HUES48 (cell line): Measurements from ENCODE around the gene GAK.
"Not testable (repeated sequence)": the region's sequence is repeated elsewhere in the genome, so short reads cannot be mapped to it uniquely, and the experiment has no call there.

Experiments
- H3K27ac ChIP-seq: one replicate; pipeline ENCODE4 v1.7.0; 2013; ENCODE audit warnings: low read depth, low read length, inconsistent platforms
- H3K27me3 ChIP-seq: 2 replicates; pipeline ENCODE4 v1.6.1; 2013; ENCODE audit warnings: mild to moderate bottlenecking, low read length; ENCODE audit not compliant: control insufficient read depth, insufficient read depth
- H3K36me3 ChIP-seq: 2 replicates; pipeline ENCODE4 v1.6.1; 2013; ENCODE audit warnings: low read length; ENCODE audit not compliant: control insufficient read depth, insufficient read depth
- H3K4me1 ChIP-seq: 2 replicates; pipeline ENCODE4 v1.6.1; 2013; ENCODE audit warnings: mild to moderate bottlenecking, low read length; ENCODE audit not compliant: control insufficient read depth, insufficient read depth
- H3K4me3 ChIP-seq: 2 replicates; pipeline ENCODE4 v1.5.1; 2013; ENCODE audit warnings: mild to moderate bottlenecking, low read depth, low read length
- H3K9ac ChIP-seq: 2 replicates; pipeline ENCODE4 v1.6.1; 2013; ENCODE audit warnings: mild to moderate bottlenecking, low read depth, low read length, moderate library complexity
- H3K9me3 ChIP-seq: 2 replicates; pipeline ENCODE4 v1.6.1; 2013; ENCODE audit warnings: low read length; ENCODE audit not compliant: control insufficient read depth, insufficient read depth

Gene GAK

GRCh38 chr4:930827-931193 is 1.3 kb downstream of the GAK start:
- no peaks in the 10 kb centered on the region for H3K9me3 ChIP-seq
- no peak overlapping the region for H3K9ac ChIP-seq
- H3K27ac ChIP-seq = no peak overlapping the region

GRCh38 chr4:930028-930551 is 2.0 kb downstream of the GAK start:
- Histone ChIP-seq H3K4me3 (no peak overlapping the region), H3K27ac (no peak overlapping the region), H3K9ac (no peak overlapping the region), H3K4me1 (peaks cover 5% of the 10 kb centered on the region), H3K9me3 (no peaks in the 10 kb centered on the region), H3K27me3 (no peaks in the 10 kb centered on the region), H3K36me3 (no peaks in the 10 kb centered on the region)

More at GRCh38 chr4:930827-931193, 1.3 kb downstream of the GAK start:
- Histone ChIP-seq H3K27me3 (no peaks in the 10 kb centered on the region), H3K36me3 (no peaks in the 10 kb centered on the region), H3K4me3 (peak overlapping the region; percentile 81), H3K4me1 (peaks cover 5% of the 10 kb centered on the region)

- H3K36me3 ChIP-seq = no peaks in the 10 kb centered on the region
- peaks cover 5% of the 10 kb centered on the region for H3K4me1 ChIP-seq
- H3K27ac ChIP-seq = no peak overlapping the region
- H3K27me3 ChIP-seq = no peaks in the 10 kb centered on the region
- no peak overlapping the region for H3K4me3 ChIP-seq
- no peak overlapping the region for H3K9ac ChIP-seq
- H3K9me3 ChIP-seq = no peaks in the 10 kb centered on the region
Observed at GRCh38 chr4:929096-929765, 2.9 kb downstream of the GAK start.

GRCh38 chr4:927566-927965 is 4.5 kb downstream of the GAK start:
- not testable (repeated sequence) for H3K4me1 ChIP-seq, H3K9me3 ChIP-seq, H3K36me3 ChIP-seq, H3K4me3 ChIP-seq, H3K27ac ChIP-seq, H3K27me3 ChIP-seq, H3K9ac ChIP-seq

GRCh38 chr4:926538-926937 is 5.6 kb downstream of the GAK start:
- Histone ChIP-seq H3K36me3 (0 out of 2 replicates have a peak, but pooled peaks cover 3% of the 10 kb centered on the region), H3K27me3 (no peaks in the 10 kb centered on the region), H3K4me3 (no peak overlapping the region), H3K9me3 (no peaks in the 10 kb centered on the region), H3K27ac (no peak overlapping the region), H3K9ac (no peak overlapping the region), H3K4me1 (peaks cover 5% of the 10 kb centered on the region)

GRCh38 chr4:925771-926500 is 6.2 kb downstream of the GAK start:
- H3K4me1 ChIP-seq = peaks cover 2% of the 10 kb centered on the region
- no peaks in the 10 kb centered on the region for H3K27me3 ChIP-seq
- no peak overlapping the region for H3K27ac ChIP-seq
- no peak overlapping the region for H3K4me3 ChIP-seq
- no peak overlapping the region for H3K9ac ChIP-seq
- H3K9me3 ChIP-seq = no peaks in the 10 kb centered on the region
- 0 out of 2 replicates have a peak, but pooled peaks cover 3% of the 10 kb centered on the region for H3K36me3 ChIP-seq

- no peaks in the 10 kb centered on the region for H3K27me3 ChIP-seq
- no peak overlapping the region for H3K4me3 ChIP-seq
- no peaks in the 10 kb centered on the region for H3K4me1 ChIP-seq
- H3K36me3 ChIP-seq = 0 out of 2 replicates have a peak, but pooled peaks cover 3% of the 10 kb centered on the region
- no peak overlapping the region for H3K9ac ChIP-seq
- H3K9me3 ChIP-seq = no peaks in the 10 kb centered on the region
- H3K27ac ChIP-seq = no peak overlapping the region
Observed at GRCh38 chr4:925171-925570, 6.9 kb downstream of the GAK start.

GRCh38 chr4:924107-925096 is 7.7 kb downstream of the GAK start:
- Histone ChIP-seq H3K27me3 (no peaks in the 10 kb centered on the region), H3K36me3 (0 out of 2 replicates have a peak, but pooled peaks cover 3% of the 10 kb centered on the region), H3K9me3 (no peaks in the 10 kb centered on the region), H3K4me1 (no peaks in the 10 kb centered on the region), H3K9ac (no peak overlapping the region), H3K4me3 (no peak overlapping the region), H3K27ac (no peak overlapping the region)

- Histone ChIP-seq H3K36me3 (0 out of 2 replicates have a peak, but pooled peaks cover 3% of the 10 kb centered on the region), H3K9me3 (no peaks in the 10 kb centered on the region), H3K4me3 (no peak overlapping the region), H3K27me3 (no peaks in the 10 kb centered on the region), H3K4me1 (no peaks in the 10 kb centered on the region), H3K9ac (no peak overlapping the region), H3K27ac (no peak overlapping the region)
Observed at GRCh38 chr4:921830-922331, 10.2 kb downstream of the GAK start.

GRCh38 chr4:919004-919680 is 13.0 kb downstream of the GAK start:
- H3K9ac ChIP-seq, H3K9me3 ChIP-seq, H3K36me3 ChIP-seq, H3K4me1 ChIP-seq, H3K27me3 ChIP-seq, H3K27ac ChIP-seq, H3K4me3 ChIP-seq: not testable (repeated sequence)
